ENCODE results near the gene SLC16A12. TPM values are rescaled to one million over a fixed set of nuclear protein-coding genes. Genes with fewer than 3 reads are reported as not detected.

SLC16A12 gene
- total and polyA plus RNA-seq, 2 of the 13 experiments (the other 11 are each of a cell fraction or from before 2014, with no cell fraction given), result 0.02 TPM; not detected in 1

- Histone ChIP-seq H3K27me3 (ENCODE audit: control insufficient read depth in 1 of 2, insufficient read depth in 2 of 2, low read length in 2 of 2) (no peaks in the 10 kb centered on the region; a peak in 1 of 5 replicates), H3K9ac (ENCODE audit: insufficient read depth, low read depth, low read length) (no peak overlapping the region), H3K9me3 (ENCODE audit: low read length) (no peaks in the 10 kb centered on the region), H3K79me2 (ENCODE audit: insufficient read depth, low read length) (no peaks in the 10 kb centered on the region), H2AFZ (ENCODE audit: low read length) (no peak overlapping the region), H3K27ac (ENCODE audit: extremely low read length, insufficient read depth, low read length) (no peak overlapping the region), H3K4me2 (ENCODE audit: low read depth, low read length) (no peak overlapping the region), H3K4me1 (ENCODE audit: insufficient read depth, low read length) (peaks cover 24% of the 10 kb centered on the region), H4K20me1 (ENCODE audit: insufficient read depth, low read length) (no peaks in the 10 kb centered on the region), H3K36me3 (replicated peaks in 1 of 2; ENCODE audit: control insufficient read depth in 1 of 2, insufficient read depth in 2 of 2, low read length in 2 of 2) (no peaks in the 10 kb centered on the region), H3K4me3 (replicated peaks in 1 of 3; ENCODE audit: insufficient read depth in 1 of 3, low read depth in 2 of 3, low read length in 3 of 3) (no peak overlapping the region)
- WGBS (ENCODE audit: low lambda C conversion rate), result 2% methylated on average over 3 of the region's 3 CpGs
- intact Hi-C loops (cut with micrococcal nuclease; ENCODE audit: unreplicated experiment) (loop anchor here (2.0 kb wide), 1 partner anchor 98 kb away; no protein-coding TSS in a partner anchor), in situ Hi-C loops (cut with HindIII; ENCODE audit: extremely low pct_ligation_motif_present, low pct_unique_long_range_greater_than_20kb) (no loop called here)
- POLR2A ChIA-PET, result no interaction called here
- ATAC-seq (peak; percentile 91), DNase-seq (ENCODE audit: low spot score) (peak; percentile 18), FAIRE-seq (no peak)
- CTCF ChIA-PET (ENCODE audit: low intra/inter-chr PET ratio, low total read pairs), result interaction anchor here (0.8 kb wide), 1 partner anchor 97 kb away, joined by 4 read pairs; no protein-coding TSS in a partner anchor
- no TSS peak for BruUV-seq (replicated peaks)
- no peak for TF ChIP-seq SOX5 (CRISPR knock-in tag; IDR thresholded peaks at IDR 0.05; ENCODE audit: borderline replicate concordance)
- TF ChIP-seq ZNF362 (CRISPR knock-in tag; IDR thresholded peaks at IDR 0.05; ENCODE audit: borderline replicate concordance), result no peak
- peak; percentile 60 for TF ChIP-seq CTCF (CRISPR knock-in tag; IDR thresholded peaks at IDR 0.05)
- peak; percentile 62 for TF ChIP-seq STAG1 (CRISPR knock-in tag; IDR thresholded peaks at IDR 0.05)
- no peak for TF ChIP-seq MTF2 (CRISPR knock-in tag; IDR thresholded peaks at IDR 0.05; ENCODE audit: borderline replicate concordance)
- no peak for TF ChIP-seq REL (CRISPR knock-in tag; conservative IDR thresholded peaks at IDR 0.05)
- no peak for TF ChIP-seq PHF8 (CRISPR knock-in tag; IDR thresholded peaks at IDR 0.05)
- TF ChIP-seq JUND (CRISPR knock-in tag; IDR thresholded peaks at IDR 0.05), result no peak
- no peak for TF ChIP-seq ZNF672 (CRISPR knock-in tag; IDR thresholded peaks at IDR 0.05)
- TF ChIP-seq NFYC (CRISPR knock-in tag; IDR thresholded peaks at IDR 0.05), result no peak
- TF ChIP-seq ZFP36 (IDR thresholded peaks at IDR 0.05; ENCODE audit: borderline replicate concordance, low read depth, low read length, partially characterized antibody), result no peak
- TF ChIP-seq FOXA1 (IDR thresholded peaks at IDR 0.05), result no peak
- no peak for TF ChIP-seq FOXA1 (CRISPR knock-in tag; IDR thresholded peaks at IDR 0.05)
- TF ChIP-seq SMC3 (IDR thresholded peaks at IDR 0.05; ENCODE audit: low read length), result peak; percentile 55; the same call in 1 of the 2 replicates
- TF ChIP-seq CREB3 (CRISPR knock-in tag; IDR thresholded peaks at IDR 0.05), result no peak
- no peak for TF ChIP-seq DDIT3 (CRISPR knock-in tag; IDR thresholded peaks at IDR 0.05)
- TF ChIP-seq NR2C2 (CRISPR knock-in tag; IDR thresholded peaks at IDR 0.05; ENCODE audit: borderline replicate concordance), result no peak
Observed at GRCh38 chr10:89466599-89467035, 68.8 kb downstream of the SLC16A12 start.
